OCI-LY7 (cell line): ENCODE results near the gene FOXJ1. TPM values are rescaled to one million over a fixed set of nuclear protein-coding genes. Genes with fewer than 3 reads are reported as not detected.

Experiments
- BruUV-seq: library from RNA; stranded (reverse); fragments of 400-500 nt; replicated peaks from 2 replicates; lab custom pipeline; 2021; lab: Mats Ljungman, UMichigan
- CTCF ChIA-PET: fragments of 300-600 bp; sonication (Branson Sonifier 250); formaldehyde crosslinking; loops from one replicate; lab custom pipeline; 2022; ENCODE audit warnings: antibody characterized with exemption; ENCODE audit not compliant: unreplicated experiment; lab: Charles Lee
- POLR2A ChIA-PET: fragments of 300-600 bp; sonication (Branson Sonifier 250); formaldehyde crosslinking; loops from one replicate; lab custom pipeline; 2022; ENCODE audit warnings: antibody characterized with exemption; lab: Charles Lee
- DNase-seq: peaks from one replicate; pipeline ENCODE4 v3.0.0-alpha.2; 2015; ENCODE audit warnings: low spot score
- H2AFZ ChIP-seq: fragments of 200-600 bp; sonication (generic), shearing (Covaris generic); 2 replicates; pipeline ENCODE4 v1.6.1; 2014; ENCODE audit warnings: mild to moderate bottlenecking, antibody characterized with exemption, low read length, moderate library complexity
- H3K27ac ChIP-seq: fragments of 200-600 bp; sonication (generic); 2 replicates; pipeline ENCODE4 v1.5.1; 2014; ENCODE audit warnings: mixed run types, low read depth, mild to moderate bottlenecking, moderate library complexity, low read length, inconsistent platforms; ENCODE audit not compliant: poor library complexity, severe bottlenecking
- H3K36me3 ChIP-seq: fragments of 200-600 bp; sonication (generic); 2 replicates; pipeline ENCODE4 v1.6.1; 2014; ENCODE audit warnings: mild to moderate bottlenecking, antibody characterized with exemption, low read length, moderate library complexity, mixed read lengths; ENCODE audit not compliant: insufficient read depth
- H3K4me1 ChIP-seq: fragments of 200-600 bp; sonication (generic); 2 replicates; pipeline ENCODE4 v1.5.1; 2014; ENCODE audit warnings: mild to moderate bottlenecking, low read length; ENCODE audit not compliant: insufficient read depth, poor library complexity, severe bottlenecking
- H3K4me2 ChIP-seq: fragments of 200-600 bp; sonication (generic); 2 replicates; pipeline ENCODE4 v1.6.1; 2014; ENCODE audit warnings: mild to moderate bottlenecking, low read length
- H3K4me3 ChIP-seq: fragments of 200-600 bp; sonication (generic); 2 replicates; pipeline ENCODE4 v1.5.1; 2014; ENCODE audit warnings: mild to moderate bottlenecking, low read depth, low read length; ENCODE audit not compliant: poor library complexity, severe bottlenecking
- H3K79me2 ChIP-seq: fragments of 200-600 bp; sonication (generic); 2 replicates; pipeline ENCODE4 v1.6.1; 2016; ENCODE audit warnings: low read depth, mild to moderate bottlenecking, low read length, moderate library complexity, mixed read lengths; ENCODE audit not compliant: insufficient read depth
- H3K9me2 ChIP-seq: fragments of 200-600 bp; sonication (generic); 2 replicates; pipeline ENCODE4 v1.6.1; 2016; ENCODE audit warnings: mild to moderate bottlenecking, low read length, mixed read lengths; ENCODE audit not compliant: insufficient read depth
- H3K9me3 ChIP-seq: fragments of 200-600 bp; sonication (generic); 2 replicates; pipeline ENCODE4 v1.6.1; 2014; ENCODE audit warnings: mild to moderate bottlenecking, mixed run types, low read length, mixed read lengths
- H4K20me1 ChIP-seq: fragments of 200-600 bp; sonication (generic); 2 replicates; pipeline ENCODE4 v1.6.1; 2014; ENCODE audit warnings: mild to moderate bottlenecking, antibody characterized with exemption, low read length, moderate library complexity, mixed read lengths; ENCODE audit not compliant: insufficient read depth
- EZH2phosphoT487 ChIP-seq: fragments of 200-600 bp; sonication (generic); IDR thresholded peaks from 2 replicates; pipeline ENCODE4 v1.6.1; 2018; ENCODE audit warnings: low read depth, borderline replicate concordance, mild to moderate bottlenecking, mixed run types, antibody characterized with exemption, low read length, moderate library complexity, mixed read lengths
- intact Hi-C: fragments of 100-400 bp; cut with micrococcal nuclease; formaldehyde crosslinking; loops from one replicate; pipeline ENCODE4 v1.10.0; 2022; ENCODE audit not compliant: unreplicated experiment
- total RNA-seq, 2 experiments: library from RNA; depleted of rRNA in 1 of 2; stranded (reverse); fragments of >200 nt in 1 of 2; shearing (Covaris generic) in 1 of 2; gene quantifications; 2 replicates each; pipeline ENCODE4 v1.2.3, GENCODE V29; 2014 to 2022
- TF ChIP-seq, protein P1 (sequence below): fragments of 200-600 bp; sonication (generic); conservative IDR thresholded peaks from 2 replicates; pipeline ENCODE4 v1.5.1; 2014; ENCODE audit warnings: mild to moderate bottlenecking, antibody characterized with exemption, low read length, moderate library complexity, mixed read lengths

FOXJ1 gene
- total RNA-seq, 2 experiments from 2014 or later: not detected

DNA sequence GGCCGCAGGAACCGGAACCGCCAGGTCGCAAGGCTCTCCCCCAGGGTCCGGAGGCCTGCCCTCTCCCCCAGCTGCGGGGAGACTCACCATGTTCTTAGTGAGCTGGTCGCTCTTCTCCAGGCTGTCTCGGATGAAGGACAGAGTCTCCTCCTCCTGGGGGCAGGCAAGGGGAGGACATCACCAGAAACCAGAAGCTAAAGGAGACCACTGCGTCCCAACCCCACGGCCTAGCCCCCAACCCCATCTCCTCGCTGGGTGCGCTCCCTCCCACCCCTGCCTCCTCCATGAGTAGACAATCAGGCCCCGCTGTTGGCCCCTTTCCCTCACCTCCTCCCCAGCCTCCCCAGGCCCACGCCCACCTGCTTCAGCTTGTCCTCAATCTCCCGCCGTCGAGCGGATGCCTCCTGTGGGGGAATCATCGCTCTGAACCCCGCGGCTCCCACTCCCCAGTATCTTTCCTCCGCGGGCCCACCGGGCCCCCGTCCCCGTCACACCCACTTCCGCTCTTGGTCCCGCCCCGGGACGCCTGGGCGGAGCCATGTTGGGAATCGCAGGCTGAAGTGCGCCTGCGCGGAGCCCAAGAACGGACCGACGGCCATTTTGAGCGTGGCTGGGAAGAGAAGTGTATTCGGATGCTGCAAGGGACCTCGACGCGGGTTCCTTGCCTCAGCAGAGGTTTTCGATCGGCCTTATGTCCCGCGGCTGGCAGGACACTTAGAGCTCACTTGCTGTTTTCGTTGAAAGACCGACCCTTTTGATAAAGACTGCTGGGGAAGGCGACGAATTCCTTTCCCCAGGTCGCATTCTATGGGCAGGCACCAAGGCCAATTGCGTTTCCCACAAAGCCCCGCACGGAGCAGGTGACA, 37.5 kb downstream of the FOXJ1 start, which contains the start of gene EXOC7:
TSS of gene EXOC7 (minus strand) at position 514 of the 866 bp plus-strand sequence. CDS start at position 419, 95 bp downstream.
- peak within 1 kb of the TSS; percentile 80 for H2AFZ ChIP-seq
- H3K79me2 ChIP-seq: peaks cover 10% of the 10 kb centered on the region; the same call in 1 of the 2 replicates
- no TSS peak for BruUV-seq
- no peaks in the 10 kb centered on the region for H4K20me1 ChIP-seq
- CTCF ChIA-PET: interaction anchor here (0.5 to 1.6 kb wide), 7 partner anchors 84 to 365 kb away, joined by 3 to 10 read pairs (median 4); no protein-coding TSS in a partner anchor
- peak within 1 kb of the TSS; percentile 32 for H3K27ac ChIP-seq
- POLR2A ChIA-PET: interaction anchor here (0.6 to 2.5 kb wide), 13 partner anchors 15 to 440 kb away, joined by 3 to 12 read pairs (median 4); partner anchors contain the start of gene WBP2
- H3K9me2 ChIP-seq: no peaks in the 10 kb centered on the region
- no peaks in the 10 kb centered on the region for H3K9me3 ChIP-seq
- peak within 1 kb of the TSS; percentile 90 for H3K4me2 ChIP-seq
- H3K4me3 ChIP-seq: peak within 1 kb of the TSS; percentile 79
- H3K36me3 ChIP-seq: peaks cover 33% of the 10 kb centered on the region
- peaks cover 29% of the 10 kb centered on the region for H3K4me1 ChIP-seq
- intact Hi-C loops: loop anchor here (1.0 to 10.0 kb wide), 2 partner anchors 89 to 199 kb away; partner anchors contain the start of gene MRPL38
- DNase-seq: peak; percentile 99
- TF ChIP-seq EZH2phosphoT487: no peak
- TF ChIP-seq, protein P1, sequence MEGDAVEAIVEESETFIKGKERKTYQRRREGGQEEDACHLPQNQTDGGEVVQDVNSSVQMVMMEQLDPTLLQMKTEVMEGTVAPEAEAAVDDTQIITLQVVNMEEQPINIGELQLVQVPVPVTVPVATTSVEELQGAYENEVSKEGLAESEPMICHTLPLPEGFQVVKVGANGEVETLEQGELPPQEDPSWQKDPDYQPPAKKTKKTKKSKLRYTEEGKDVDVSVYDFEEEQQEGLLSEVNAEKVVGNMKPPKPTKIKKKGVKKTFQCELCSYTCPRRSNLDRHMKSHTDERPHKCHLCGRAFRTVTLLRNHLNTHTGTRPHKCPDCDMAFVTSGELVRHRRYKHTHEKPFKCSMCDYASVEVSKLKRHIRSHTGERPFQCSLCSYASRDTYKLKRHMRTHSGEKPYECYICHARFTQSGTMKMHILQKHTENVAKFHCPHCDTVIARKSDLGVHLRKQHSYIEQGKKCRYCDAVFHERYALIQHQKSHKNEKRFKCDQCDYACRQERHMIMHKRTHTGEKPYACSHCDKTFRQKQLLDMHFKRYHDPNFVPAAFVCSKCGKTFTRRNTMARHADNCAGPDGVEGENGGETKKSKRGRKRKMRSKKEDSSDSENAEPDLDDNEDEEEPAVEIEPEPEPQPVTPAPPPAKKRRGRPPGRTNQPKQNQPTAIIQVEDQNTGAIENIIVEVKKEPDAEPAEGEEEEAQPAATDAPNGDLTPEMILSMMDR: no peak

DNA sequence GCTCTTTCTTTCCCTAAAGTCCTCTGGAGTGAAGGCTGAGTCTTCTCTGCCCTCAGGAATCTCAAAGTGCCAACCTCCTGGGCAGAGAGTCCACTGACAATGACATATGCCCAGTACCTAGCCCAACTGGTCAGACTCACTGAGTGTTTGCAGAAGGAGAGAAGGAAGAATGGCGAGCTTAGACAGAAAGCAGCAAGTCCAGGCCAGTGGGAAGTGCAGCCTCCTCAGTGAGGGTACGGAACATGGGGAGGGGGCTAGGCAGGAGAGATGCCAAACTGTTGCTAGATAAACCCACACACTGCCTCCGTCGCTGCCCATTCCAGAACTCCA, 38.1 kb downstream of the FOXJ1 start:
- Histone ChIP-seq H3K9me2 (no peaks in the 10 kb centered on the region), H3K4me2 (peak overlapping the region; percentile 90), H4K20me1 (no peaks in the 10 kb centered on the region), H2AFZ (peak overlapping the region; percentile 80; the same call in 1 of the 2 replicates), H3K36me3 (peaks cover 34% of the 10 kb centered on the region), H3K4me3 (peak overlapping the region; percentile 79), H3K79me2 (peaks cover 10% of the 10 kb centered on the region; the same call in 1 of the 2 replicates), H3K4me1 (peaks cover 29% of the 10 kb centered on the region), H3K27ac (peak overlapping the region; percentile 32), H3K9me3 (no peaks in the 10 kb centered on the region)
- intact Hi-C loops: loop anchor here (1.0 to 10.0 kb wide), 2 partner anchors 89 to 198 kb away; partner anchors contain the start of gene MRPL38
- no peak for DNase-seq
- ChIA-PET CTCF (interaction anchor here (0.5 to 1.4 kb wide), 4 partner anchors 84 to 649 kb away, joined by 3 to 5 read pairs (median 4); no protein-coding TSS in a partner anchor), POLR2A (interaction anchor here (0.6 to 2.5 kb wide), 8 partner anchors 14 to 208 kb away, joined by 3 to 12 read pairs (median 4); no protein-coding TSS in a partner anchor)
- no TSS peak for BruUV-seq
- no peak for TF ChIP-seq EZH2phosphoT487
- TF ChIP-seq, protein P1: no peak
